HFF-Myc (cell line): ENCODE measurements around the gene SECISBP2.
"Not testable (repeated sequence)": the region's sequence is repeated elsewhere in the genome, so short reads cannot be mapped to it uniquely, and the experiment has no call there.

ENCODE experiments used
- DNase-seq: peaks from one replicate; pipeline ENCODE4 v3.0.0-alpha.2; 2011; ENCODE audit warnings: low read depth; ENCODE audit errors: extremely low read depth
- H3K4me3 ChIP-seq: replicated peaks from 2 replicates; pipeline ENCODE4 v1.5.1; 2011; ENCODE audit warnings: low read depth, mild to moderate bottlenecking, control low read depth, low read length
- CTCF ChIP-seq: IDR thresholded peaks from 2 replicates; pipeline ENCODE4 v1.5.1; 2012; ENCODE audit warnings: mild to moderate bottlenecking, low read depth, low read length, control low read depth; ENCODE audit errors: missing control alignments

Gene SECISBP2

DNA sequence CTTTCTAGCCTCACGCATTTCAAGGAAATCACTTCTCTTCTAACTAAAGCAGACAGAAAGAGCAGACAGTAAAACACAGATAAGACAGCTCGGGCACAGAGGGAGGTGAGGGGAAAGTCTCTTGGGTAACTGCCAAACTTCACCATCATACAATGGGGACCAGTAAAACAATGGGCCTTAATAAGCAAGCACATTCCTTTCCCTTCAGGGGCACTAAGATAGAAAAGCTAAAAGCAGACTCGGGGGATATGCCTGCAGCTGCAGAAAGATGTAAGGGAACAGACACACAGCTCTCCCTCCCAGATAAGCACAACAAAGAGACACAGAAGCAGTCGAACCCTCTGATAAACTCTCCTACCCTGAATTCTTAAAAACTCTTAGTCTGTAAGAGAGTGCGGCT is 22.9 kb upstream of the SECISBP2 start:
- no peak for TF ChIP-seq CTCF
- DNase-seq = no peak

GRCh38 chr9:89301996-89302395 is 16.3 kb upstream of the SECISBP2 start:
- not testable (repeated sequence) for H3K4me3 ChIP-seq, DNase-seq

More for the DNA sequence above, 22.9 kb upstream of the SECISBP2 start:
- H3K4me3 ChIP-seq = no peak overlapping the region

DNA sequence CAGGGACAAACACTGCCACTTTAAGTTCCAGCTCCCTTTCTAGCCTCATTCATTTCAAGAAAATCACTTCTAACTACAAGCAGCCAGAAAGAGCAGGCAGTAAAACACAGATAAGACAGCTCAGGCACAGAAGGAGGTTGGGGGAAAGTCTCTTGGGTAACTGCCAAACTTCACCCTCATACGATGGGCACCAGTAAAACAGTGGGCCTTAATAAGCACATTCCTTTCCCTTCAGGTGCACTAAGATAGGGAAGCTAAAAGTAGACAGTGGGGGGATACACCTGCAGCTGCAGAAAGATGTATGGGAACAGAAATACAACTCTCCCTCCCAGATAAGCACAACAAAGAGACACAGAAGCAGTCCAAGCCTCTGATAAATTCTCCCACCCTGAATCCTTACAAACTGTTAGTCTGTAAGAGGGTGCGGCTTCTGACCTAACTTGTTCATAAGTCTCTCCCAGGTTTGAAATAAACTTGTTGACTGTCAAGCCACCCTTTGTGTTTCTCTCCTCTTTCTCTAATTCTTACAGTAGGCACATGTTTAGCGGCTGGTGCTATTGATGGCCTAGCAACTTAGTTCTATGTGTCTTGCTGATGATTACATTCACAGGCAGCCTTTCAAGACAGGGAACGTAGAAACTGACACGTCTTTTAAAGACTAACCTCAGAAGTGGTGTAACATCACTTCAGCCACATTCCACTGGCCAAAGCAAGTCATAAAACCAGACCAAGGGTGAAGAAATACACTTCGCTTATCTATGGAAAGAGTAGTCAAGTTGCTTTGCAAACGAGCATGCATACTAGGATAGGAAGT is 14.1 kb upstream of the SECISBP2 start:
- no peak for DNase-seq
- no peak overlapping the region for H3K4me3 ChIP-seq
- no peak for TF ChIP-seq CTCF

DNA sequence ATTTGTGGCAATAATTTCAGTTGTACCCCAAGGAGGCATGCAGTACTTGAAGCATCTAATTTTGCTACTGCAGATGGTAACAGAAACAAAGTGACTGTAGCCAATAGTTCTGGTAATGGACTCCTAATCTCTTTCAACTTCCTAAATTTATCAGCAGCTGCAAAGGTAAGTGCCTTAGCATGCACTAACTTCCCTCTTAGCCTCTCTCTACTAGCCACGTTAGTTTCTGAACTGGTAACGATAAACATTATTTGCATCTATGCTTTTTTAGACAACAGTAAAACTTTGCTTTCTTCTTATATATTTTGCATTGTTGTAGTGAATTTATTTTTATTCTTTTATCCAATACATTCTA is 13.5 kb upstream of the SECISBP2 start:
- H3K4me3 ChIP-seq = no peak overlapping the region
- DNase-seq = no peak
- TF ChIP-seq CTCF = no peak

- no peak for DNase-seq
- H3K4me3 ChIP-seq = no peak overlapping the region
- no peak for TF ChIP-seq CTCF
Observed at GRCh38 chr9:89305868-89306267, 12.4 kb upstream of the SECISBP2 start.

- no peak for DNase-seq
- no peak for TF ChIP-seq CTCF
- no peak overlapping the region for H3K4me3 ChIP-seq
Observed at GRCh38 chr9:89309166-89309565, 9.1 kb upstream of the SECISBP2 start.

DNA sequence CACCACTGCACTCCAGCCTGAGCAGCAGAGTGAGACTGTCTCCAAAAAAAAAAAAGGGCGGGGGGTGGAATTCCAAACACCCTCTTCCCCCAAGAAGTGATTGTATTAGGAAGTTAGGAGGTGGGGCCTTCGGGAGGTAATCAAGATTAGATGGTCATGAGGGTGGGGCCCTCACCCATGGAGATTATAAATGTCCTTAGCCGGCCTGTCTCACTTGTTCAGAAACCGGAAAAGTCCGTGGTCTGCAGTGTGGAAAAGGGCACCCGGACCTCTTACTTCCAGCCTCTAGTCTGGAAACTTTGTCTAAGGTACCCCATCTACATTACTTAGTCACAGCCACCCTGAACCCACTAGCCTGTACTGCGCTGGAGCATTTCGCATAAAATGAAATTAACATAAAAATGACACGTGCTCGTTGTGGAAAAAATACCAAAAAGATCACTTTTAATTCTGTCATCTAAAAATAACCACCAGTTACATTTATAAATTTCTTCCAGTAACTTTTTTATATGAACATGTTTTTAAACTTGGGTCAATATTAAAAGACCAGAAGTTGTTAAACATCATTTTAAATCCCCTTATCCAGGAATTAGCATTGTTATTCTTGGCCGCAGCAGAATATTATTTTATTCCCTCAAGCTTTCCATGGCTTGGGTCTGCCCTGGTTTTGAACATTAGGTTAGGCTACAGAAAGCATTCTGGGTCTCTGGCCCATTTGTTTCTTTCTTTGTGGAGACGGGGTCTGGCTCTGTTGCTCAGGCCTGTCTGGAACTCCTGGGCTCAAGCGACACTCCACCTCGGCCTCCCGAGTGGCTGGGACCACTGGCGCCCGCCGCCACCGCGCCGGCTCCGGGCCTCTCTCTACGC is 8.5 kb upstream of the SECISBP2 start:
- peak overlapping the region; percentile 74 for H3K4me3 ChIP-seq
- no peak for DNase-seq
- TF ChIP-seq CTCF = no peak
